GM19193 (cell line): ENCODE measurements around the gene ZNF74.

Experiments used
- POLR2A ChIP-seq: IDR thresholded peaks from 4 replicates; pipeline ENCODE4 v1.6.1; 2011; ENCODE audit not compliant: insufficient read depth, insufficient read length; ENCODE audit errors: extremely low read depth

Gene ZNF74

DNA sequence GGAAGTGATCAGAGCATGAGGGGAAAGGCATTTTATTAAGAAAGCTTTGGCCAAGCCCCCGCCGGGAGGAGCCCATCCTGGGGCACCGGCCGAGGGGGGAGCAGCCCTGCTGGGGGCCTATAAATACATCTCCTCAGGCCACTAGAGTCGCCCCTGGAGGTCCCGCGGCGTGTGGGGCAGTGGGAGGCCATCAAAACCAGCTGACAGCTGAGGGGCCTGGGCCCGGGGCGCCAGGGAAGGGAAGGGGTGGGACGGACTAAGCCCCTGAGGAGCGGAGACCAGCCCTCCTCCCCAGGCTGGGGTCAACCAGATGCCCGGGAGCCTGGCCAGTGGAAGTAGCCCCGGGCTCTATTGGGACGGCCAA, 30.6 kb downstream of the ZNF74 start:
- TF ChIP-seq POLR2A, result no peak

DNA sequence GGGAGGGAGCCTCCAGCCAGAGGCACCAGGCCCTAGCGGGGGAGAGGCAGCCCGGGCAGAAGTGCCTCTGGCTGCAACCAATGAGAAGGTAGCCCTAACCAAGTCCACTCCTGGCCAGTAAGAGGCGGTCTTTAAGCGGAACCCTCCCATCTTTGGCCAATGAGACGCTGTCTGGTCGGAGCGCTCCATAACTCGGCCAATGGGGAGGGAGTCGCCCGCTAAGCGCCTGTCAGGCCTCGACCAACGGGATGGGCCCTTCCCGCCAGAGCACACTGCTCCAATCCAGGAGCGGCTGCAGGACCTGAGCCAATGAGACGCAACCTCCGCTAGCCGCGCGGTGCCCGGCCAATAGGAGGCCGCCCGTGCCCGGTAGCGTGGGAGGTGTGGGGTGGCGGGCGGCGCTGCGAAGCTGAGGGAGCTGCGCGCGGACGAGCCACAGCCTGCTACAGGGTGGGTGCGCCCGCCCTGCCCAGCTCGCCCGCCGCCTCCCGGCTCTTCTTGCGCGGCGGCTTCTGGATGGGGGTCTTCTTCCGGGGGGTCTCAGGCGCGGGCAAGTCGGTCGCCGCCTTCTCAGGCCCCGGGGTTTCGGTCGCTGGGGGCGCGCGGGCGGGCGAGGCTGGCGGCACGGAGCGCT, 31.1 kb downstream of the ZNF74 start:
- TF ChIP-seq POLR2A, result no peak

DNA sequence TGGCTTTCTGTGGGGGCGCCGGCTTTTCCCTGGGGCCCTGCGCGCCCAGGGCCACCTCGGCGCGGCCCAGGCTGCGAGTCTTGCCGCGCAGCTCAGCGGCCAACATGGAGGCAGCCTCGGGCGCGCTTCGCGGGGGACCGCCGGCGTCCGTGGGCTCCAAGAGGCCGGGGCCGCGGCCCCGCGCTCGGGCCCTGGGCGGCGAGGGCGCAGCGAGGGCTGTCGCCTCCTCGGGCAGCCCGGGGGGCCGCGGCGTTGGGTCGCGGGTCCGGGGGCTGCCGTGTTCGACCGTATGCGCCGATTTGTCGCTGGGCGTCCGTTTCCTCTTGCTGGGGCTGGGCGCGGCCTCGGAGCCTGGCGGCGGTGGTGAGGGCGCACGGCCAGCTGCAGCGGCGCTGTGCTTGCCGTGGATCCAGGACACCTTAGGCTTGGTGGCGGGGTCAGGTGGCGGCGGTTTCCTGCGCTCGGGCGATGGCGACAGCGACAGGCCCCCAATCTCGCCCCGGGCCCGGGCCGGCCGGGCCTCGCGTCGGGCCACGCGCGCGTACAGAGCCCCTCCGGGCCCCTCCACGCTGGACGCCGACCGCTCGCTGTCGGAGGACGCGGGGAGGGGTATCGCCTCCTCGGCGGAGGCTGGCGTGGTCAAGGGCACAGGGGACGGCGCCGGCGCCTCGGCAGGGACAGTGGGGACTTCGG, 31.8 kb downstream of the ZNF74 start:
- TF ChIP-seq POLR2A, result no peak

DNA sequence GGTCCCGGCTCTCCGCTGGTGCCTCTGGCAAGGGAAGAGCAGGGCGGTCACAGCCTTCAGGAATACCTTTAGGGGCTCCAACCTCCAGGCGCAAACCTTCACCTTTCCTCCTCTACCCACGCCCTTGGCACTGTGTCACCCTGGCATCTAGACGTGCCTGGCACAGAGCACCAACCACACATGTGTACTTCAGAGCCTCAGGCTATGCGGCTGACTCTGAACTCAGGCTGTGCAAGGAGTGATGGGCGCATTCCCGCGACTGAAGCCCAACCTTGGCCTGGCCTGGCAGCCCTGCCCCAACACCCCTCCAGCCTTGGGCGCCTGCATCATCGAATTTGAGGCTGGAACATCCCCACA, 32.3 kb downstream of the ZNF74 start:
- TF ChIP-seq POLR2A, result no peak

DNA sequence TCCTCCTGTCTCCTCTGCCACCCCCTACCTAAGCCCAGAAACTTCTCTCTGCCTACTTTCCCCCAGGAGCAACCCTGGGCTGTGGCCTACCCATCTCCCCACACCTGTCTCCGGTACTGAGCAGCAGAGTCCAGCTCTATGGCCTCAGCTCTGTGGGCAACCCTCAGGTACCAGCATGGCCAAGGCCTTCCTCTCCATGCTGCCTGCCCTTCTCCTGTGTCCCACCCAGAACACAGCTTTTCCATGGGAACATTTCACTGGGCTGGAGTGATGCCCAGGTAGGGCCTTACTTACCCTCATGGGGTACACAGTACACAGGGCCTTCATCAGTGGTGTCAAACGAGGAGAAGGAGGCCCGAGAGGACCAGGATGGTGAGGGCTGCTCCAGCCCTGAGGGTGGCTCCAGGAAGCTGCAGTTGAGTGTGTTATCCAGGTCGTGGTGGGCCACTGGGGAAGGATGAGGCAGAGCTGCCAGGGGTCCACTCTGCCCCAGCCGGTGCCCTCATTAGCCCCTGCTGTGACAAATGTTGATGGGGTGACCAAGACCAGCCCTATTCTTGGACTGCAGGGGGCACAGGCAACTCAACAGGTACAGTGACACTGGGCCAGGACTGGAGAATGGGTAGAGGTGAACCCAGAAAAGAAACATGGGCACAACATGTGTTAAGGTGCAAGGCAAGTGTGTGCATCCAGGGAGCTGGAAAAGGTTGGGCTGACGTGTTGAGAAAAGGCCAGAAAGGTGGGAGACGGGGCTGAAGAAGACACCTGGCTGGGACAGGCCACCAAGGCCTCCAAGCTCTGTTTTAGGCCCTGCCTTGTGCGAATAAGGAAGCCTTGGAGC, 33.4 kb downstream of the ZNF74 start:
- no peak for TF ChIP-seq POLR2A

DNA sequence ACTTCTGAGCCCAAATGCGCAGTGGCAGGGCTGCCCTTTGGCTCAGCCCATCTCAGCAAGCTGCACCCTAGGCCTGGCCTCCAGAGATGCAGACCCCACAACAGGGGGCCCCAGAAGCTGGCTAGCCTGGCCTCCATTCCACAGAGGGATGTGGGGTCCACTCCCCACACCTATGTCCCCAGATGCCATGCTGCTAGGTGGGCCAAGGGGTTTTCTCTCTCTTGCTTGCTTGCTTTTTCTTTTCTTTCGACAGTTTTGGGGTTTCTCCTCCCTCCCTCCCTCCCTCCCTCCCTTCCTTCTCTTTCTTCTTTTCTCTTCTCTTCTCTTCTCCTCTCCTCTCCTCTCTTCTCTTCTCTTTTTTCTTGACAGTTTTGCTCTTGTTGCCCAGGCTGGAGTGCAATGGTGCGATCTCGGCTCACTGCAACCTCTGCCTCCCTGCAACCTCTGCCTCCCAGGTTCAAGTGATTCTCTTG, 34.0 kb downstream of the ZNF74 start:
- no peak for TF ChIP-seq POLR2A

DNA sequence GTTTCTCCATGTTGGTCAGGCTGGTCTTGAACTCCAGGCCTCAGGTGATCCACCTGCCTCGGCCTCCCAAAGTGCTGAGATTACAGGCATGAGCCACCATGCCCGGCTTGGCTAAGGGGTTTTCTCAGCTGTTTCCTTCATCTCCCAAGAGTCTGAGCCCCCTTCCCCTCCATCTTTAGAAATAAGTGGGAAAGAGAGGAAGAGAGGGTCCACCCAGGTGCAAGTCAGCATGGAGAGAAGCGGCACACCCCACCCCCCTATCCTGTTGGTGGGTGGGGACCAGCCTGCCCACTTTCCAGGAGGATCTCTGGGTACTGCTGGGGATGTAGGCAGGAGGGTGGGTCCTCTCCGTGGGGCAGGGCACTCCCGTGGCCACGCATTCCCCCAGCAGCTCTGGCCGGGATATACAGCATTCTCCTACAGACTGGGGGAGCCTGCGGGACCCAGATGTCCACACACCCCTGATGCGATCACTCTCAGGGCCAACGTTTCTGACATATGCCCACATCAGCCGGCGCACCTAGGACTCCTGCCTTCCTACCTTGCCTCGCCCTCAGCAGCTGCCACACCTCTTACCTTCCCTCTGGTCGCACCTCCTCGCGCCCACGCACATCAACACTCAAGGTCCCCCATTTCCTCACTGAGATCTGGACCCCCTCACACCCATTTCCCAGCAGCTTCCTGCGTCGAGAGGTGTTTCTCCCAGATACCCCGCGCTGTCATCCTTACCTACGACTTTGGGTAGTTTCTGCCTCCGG, 34.7 kb downstream of the ZNF74 start:
- no peak for TF ChIP-seq POLR2A

DNA sequence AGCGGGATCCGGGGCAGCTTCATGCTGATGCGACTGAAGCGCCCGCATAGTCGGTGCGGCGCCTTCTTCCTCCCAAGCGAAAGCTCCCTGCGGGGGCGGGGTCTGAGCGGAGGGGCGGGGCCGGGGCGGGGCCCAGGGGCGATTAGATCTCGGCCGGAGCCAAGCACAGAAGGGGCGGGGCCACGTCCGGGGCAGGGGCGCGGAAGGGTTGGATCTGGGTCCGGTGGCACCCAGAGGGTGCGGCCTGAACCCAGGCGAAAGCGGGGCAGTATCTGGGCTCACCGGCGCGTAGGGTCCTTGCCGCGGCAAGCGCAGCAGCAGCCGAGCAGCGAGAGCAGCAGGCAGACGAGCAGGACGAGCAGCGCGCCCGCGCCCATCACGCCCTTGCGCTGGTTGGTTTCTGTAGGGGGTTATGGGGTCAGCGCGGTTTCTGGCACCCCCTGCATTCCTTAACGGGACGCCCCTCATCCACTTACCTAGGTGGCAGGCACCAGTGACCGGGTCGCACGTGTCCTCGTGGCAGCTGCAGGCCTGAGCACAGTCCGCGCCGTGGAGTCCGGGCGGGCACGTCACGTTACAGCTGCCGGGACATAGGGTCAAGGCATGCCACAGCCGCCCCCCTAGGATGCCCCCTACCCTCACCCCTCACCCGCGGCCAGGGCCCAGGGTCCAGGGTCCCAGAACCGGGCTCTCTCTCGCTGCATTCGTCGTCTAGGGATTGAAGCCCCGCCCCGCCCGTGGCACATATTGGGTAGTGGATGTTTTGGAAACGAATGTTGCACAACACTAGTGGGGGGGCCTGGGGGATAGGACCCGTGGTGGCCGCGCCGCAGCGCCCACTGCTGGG, 35.5 kb downstream of the ZNF74 start:
- no peak for TF ChIP-seq POLR2A

DNA sequence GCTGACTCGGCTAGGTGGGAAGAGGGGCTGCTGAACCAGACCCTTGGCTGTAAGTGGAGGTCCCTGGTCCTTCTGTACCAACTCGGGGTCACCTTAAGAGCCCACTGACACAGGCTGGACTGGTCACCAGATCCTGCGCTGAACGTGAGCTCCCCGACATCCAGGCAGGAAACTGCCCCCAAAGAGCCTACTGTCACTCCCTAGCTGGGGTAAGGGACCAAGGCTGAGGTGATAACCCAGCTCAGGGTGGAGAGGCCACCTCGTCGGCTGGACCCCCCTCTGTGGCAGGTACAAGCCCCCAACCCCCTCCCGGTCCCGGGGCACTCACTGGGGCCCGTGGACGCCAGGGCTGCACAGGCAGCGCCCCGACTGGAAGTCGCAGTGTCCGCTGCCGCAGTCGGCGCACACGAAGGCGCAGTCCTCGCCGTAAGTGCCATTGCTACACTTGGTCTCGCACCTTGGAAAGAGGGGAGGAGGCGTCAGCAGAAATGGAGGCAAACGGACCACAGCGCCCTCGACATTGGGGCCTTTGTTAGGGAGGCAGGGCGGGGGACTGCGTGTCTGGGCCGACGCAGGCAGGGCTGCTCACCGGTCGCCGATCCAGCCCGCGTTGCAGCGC, 36.3 kb downstream of the ZNF74 start:
- no peak for TF ChIP-seq POLR2A

DNA sequence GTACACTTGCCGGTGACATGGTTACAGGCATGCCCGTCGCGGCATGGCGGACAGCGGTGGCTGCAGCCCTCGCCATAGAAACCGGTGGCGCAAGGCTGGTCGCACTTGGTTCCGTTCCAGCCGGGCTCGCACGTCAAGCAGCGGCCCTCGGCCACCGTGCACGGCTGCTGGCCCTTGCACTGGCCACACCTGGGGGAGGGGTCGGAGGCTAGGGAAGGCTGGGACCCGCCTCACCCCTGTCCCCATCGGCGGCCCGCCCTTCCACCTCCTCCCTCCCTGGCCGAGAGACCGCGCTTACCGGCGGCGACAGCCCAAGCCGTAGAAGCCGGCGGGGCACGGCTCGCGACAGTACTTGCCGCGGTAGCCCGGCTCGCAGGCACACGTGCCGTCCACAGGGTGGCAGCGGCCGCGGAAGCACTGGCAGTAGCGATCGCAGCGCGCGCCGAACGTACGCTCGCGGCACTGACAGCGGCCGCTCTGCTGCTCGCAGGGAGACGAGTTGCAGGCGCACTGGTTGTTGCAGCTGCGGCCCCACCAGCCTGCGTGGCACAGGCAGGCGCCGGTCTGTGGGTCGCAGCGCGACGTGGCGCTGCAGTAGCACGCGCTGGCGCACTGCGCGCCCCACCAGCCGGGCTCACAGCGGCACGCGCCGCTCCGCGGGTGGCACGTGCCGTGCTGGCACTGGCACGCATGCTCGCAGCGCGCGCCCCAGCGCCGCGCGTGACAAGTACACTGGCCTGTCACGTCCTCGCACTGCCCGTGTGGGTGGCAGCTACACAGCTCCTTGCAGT, 37.0 kb downstream of the ZNF74 start:
- TF ChIP-seq POLR2A, result no peak

DNA sequence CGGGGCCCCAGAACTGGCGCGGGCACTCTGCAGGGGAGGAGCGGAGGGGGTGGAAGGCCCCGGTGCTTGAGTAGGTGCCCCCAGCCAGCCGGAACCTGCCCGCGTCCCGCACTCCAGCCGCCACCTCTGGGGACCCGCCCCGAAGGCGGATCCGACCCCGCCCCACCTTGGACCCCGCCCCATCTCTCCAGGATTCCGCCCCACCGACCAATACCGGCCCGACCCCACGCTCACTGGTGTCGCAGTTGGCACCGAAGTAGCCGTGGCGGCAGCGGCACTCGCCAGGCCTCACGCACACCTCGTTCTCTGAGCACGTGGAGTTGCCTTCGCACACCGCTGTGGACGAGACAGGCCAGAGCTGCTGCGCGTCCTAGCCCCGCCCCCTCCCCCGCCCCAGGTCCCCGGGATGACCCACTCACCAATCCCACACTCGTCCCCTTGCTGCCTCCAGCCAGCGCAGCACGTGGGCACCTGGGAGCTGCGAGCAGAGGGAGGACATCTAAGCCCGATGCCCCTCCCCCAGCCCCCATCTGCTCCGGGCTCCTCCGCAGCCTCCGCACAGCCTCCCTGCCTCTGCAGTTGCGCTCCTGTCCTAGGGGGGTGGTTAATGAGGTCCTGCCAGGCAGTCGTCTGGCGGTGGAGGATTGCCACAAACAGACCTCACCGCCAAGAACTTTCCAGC, 37.7 kb downstream of the ZNF74 start:
- no peak for TF ChIP-seq POLR2A

DNA sequence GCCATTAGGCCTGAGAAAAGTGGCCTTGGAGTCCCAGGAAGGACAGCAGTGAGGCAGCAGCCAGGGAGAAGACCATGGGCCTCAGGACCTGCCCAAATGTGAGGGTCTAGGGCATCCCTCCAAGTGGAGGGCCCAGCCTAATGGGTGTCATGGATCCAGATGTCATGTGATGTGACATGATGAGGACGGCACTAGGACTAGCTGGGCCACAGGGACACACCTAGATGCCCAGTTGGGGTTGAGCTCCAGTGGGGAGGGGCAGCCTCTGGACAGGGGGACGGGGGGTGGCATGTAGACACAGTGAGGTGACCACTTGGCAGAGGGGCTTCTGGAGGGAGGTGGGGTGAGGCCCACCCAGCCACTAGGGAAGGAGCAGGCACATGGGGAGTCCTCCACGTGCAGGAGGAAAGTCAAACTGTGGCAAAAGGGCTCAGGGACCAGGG, 38.3 kb downstream of the ZNF74 start:
- no peak for TF ChIP-seq POLR2A

DNA sequence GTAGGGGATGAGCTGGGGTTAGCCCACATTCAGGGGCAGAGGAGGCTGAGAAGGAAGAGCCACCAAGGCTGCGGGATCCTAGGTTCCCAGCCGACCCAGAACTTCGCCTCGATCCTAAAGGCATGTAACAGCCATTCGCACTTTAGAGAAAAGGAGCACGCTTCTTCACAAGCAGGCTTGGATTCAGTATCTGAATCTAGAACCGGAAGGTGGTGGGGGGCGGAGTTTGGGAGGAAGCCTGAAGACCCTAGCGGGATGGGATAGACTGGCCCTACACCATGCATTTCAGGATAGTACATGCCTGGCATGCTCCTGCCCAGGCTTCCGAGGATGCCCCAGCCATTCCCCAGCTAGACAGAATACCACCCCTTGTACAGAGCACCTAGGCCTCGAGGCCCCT, 39.2 kb downstream of the ZNF74 start:
- no peak for TF ChIP-seq POLR2A

DNA sequence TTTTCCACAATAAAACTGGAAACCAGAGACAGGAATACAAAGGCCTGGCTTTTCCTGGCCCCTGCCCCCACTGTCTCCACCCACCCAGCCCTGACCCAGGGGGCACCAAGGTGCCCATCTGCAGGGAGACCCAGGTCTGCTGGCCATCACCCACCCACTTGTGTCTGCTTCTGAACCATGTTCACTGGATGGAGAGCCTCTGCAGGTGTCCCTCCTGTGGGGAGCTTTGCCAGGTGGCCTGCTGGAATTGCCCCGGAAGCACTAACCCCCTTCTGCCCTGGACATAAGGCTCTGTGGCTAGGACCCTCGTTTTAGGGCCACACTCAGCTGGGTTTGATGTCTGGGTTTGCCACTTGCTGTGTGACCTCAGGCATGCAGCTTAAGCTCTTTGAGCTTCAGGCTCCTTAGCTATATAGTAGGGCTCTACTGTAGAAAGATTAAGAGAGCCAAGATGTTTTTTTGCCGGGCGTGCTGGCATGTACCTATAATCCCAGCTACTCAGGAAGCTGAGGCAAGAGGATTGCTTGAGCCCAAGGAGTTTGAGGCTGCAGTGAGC, 39.8 kb downstream of the ZNF74 start:
- TF ChIP-seq POLR2A, result no peak
